ENCODE results near the gene ADCY7. TPM values are rescaled to one million over a fixed set of nuclear protein-coding genes. Genes with fewer than 3 reads are reported as not detected.

Gene ADCY7
- polyA plus RNA-seq, 1 experiment = 8.5 TPM

DNA sequence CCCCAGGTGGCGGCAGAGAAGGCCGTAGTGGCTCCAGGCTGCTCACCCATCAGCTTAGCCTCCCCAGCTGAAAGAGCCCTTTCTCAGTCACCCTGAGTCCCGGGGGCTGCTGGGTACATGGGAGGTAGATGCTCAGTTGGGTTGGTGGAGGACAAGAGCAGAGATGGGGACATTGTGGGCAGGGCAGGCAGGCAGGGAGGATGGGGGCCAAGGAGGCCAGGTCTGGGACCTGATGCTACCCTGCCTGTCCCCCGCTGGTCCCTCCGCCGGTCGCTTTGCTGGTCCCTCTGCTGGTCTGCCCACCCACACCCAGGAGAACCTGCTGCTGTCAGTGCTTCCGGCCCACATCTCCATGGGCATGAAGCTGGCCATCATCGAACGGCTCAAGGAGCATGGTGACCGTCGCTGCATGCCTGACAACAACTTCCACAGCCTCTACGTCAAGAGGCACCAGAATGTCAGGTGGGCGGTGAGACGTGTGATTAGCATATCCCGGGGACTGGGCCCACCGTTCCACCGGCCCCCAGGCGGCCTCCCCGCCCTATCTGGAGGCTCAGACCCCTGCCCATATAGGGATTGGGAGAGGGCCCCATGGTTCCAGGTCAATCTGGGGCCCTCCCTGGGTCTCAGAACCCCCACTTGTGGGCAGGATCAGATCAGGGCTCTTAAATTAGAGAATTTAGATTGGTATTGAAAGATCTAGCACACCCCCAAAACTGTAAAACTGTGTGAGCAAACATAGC is 26.9 kb downstream of the ADCY7 start:
- DNase-seq (ENCODE audit: low read depth, low spot score) = no peak
- Histone ChIP-seq H3K27ac (ENCODE audit: low read depth, low read length) (no peak overlapping the region), H3K27me3 (ENCODE audit: control insufficient read depth, insufficient read depth, low read length) (no peaks in the 10 kb centered on the region), H3K4me3 (ENCODE audit: low read depth, low read length) (no peak overlapping the region), H3K9me3 (ENCODE audit: control insufficient read depth, insufficient read depth, low read length) (no peaks in the 10 kb centered on the region; the same call in 1 of the 2 replicates)
- POLR2A ChIA-PET = interaction anchor here (0.5 kb wide), 1 partner anchor 55 kb away, joined by 3 read pairs; no protein-coding TSS in a partner anchor
- TF ChIP-seq, protein P1, sequence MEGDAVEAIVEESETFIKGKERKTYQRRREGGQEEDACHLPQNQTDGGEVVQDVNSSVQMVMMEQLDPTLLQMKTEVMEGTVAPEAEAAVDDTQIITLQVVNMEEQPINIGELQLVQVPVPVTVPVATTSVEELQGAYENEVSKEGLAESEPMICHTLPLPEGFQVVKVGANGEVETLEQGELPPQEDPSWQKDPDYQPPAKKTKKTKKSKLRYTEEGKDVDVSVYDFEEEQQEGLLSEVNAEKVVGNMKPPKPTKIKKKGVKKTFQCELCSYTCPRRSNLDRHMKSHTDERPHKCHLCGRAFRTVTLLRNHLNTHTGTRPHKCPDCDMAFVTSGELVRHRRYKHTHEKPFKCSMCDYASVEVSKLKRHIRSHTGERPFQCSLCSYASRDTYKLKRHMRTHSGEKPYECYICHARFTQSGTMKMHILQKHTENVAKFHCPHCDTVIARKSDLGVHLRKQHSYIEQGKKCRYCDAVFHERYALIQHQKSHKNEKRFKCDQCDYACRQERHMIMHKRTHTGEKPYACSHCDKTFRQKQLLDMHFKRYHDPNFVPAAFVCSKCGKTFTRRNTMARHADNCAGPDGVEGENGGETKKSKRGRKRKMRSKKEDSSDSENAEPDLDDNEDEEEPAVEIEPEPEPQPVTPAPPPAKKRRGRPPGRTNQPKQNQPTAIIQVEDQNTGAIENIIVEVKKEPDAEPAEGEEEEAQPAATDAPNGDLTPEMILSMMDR (IDR thresholded peaks at IDR 0.05; ENCODE audit: low read depth, low read length) = no peak
- CTCF ChIA-PET = no interaction called here

DNA sequence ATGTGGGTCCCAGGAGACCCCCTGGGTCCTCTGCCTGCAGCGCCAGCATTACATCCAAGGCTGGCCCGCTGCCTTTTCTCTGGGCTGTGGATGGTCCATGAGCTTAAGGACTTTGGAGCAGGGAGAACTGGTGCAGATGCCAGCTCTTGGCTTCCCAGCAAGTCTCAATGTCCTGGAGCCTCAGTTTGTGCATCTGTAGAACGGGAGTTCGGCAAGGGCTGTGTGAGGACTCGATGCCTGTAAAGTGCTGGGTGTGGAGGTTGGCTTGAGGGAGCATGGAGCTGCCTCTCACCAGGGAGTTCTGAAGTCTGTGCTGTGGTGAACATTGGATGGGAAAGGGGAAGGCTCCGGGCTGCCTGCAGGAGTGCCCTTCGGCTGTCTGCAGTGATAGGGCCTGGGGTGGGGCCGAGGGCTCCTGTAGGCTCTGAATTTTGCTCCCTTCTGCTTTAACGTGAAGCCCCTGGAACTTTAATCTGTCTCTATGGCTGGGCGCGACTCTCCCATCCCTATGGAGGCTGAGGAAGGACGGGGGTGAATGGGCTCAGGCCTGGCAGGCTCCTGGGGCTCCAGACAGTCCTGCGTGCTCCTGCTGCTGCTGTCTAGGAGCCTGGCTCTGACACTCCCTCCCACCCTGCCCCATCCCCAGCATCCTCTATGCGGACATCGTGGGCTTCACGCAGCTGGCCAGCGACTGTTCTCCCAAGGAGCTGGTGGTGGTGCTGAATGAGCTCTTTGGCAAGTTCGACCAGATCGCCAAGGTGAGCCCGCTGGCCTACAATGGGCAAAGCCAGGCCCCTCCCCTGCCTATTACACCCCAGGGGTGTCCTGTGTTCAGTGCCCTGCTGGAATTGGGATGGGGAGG is 27.9 kb downstream of the ADCY7 start:
- POLR2A ChIA-PET = no interaction called here

DNA sequence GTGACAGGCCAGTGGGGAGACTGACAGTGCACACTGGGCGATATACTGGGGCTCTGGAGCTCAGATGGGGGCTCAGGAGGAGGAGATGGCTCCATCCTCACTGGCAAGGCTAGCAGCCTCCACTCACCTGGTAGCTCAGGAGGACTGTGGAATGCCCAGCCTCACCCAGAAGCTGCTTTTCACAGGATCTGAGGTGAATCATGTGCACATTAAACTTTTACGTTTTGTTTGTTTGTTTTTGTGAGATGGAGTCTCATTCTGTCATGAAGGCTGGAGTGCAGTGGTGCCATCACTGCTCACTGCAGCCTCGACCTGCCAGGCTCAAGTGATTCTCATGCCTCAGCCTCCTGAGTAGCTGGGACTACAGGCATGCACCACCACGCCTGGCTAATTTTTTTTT is 28.6 kb downstream of the ADCY7 start:
- CTCF ChIA-PET = no interaction called here
- Histone ChIP-seq H3K27me3 (ENCODE audit: control insufficient read depth, insufficient read depth, low read length) (no peaks in the 10 kb centered on the region), H3K9me3 (ENCODE audit: control insufficient read depth, insufficient read depth, low read length) (no peaks in the 10 kb centered on the region), H3K4me3 (ENCODE audit: low read depth, low read length) (no peak overlapping the region), H3K27ac (ENCODE audit: low read depth, low read length) (no peak overlapping the region)
- TF ChIP-seq, protein P1 (IDR thresholded peaks at IDR 0.05; ENCODE audit: low read depth, low read length) = no peak
- no peak for DNase-seq (ENCODE audit: low read depth, low spot score)
- POLR2A ChIA-PET = no interaction called here

More for the DNA sequence above, 27.9 kb downstream of the ADCY7 start:
- Histone ChIP-seq H3K9me3 (ENCODE audit: control insufficient read depth, insufficient read depth, low read length) (no peaks in the 10 kb centered on the region), H3K4me3 (ENCODE audit: low read depth, low read length) (no peak overlapping the region), H3K27ac (ENCODE audit: low read depth, low read length) (no peak overlapping the region), H3K27me3 (ENCODE audit: control insufficient read depth, insufficient read depth, low read length) (no peaks in the 10 kb centered on the region)
- TF ChIP-seq, protein P1 (IDR thresholded peaks at IDR 0.05; ENCODE audit: low read depth, low read length) = no peak
- CTCF ChIA-PET = no interaction called here
- no peak for DNase-seq (ENCODE audit: low read depth, low spot score)

DNA sequence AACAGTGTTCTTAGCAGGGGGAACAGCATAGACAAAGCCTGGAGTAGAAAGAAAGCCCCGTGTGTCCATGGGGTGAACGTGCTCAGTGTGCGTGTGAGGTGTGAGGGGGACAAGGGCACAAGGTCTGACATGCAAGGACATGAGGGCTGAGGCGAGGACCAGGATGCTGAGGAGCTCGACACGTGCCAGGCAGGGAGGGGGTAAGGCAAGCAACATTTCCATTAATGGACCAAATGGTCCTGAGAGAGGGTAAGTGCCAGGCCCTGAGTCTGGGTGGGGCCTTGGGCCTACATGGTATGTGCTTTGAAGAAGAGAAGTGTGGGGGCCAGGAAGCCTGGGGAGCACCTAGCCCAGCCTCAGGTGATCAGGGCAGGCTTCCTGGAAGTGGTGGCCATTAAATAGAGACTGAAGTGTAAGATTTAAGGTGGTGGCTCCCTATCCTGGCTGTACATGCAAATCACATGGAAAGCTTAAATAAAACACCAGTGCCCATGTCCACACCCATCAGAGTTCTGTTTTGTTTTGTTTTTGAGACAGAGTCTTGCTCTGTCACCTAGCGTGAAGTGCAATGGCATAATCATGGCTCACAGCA is 29.3 kb downstream of the ADCY7 start:
- Histone ChIP-seq H3K9me3 (ENCODE audit: control insufficient read depth, insufficient read depth, low read length) (no peaks in the 10 kb centered on the region), H3K4me3 (ENCODE audit: low read depth, low read length) (no peak overlapping the region), H3K27me3 (ENCODE audit: control insufficient read depth, insufficient read depth, low read length) (no peaks in the 10 kb centered on the region), H3K27ac (ENCODE audit: low read depth, low read length) (no peak overlapping the region)
- TF ChIP-seq, protein P1 (IDR thresholded peaks at IDR 0.05; ENCODE audit: low read depth, low read length) = no peak
- DNase-seq (ENCODE audit: low read depth, low spot score) = no peak
- ChIA-PET POLR2A (no interaction called here), CTCF (no interaction called here)
